ENCODE results near the gene TP73. TPM values are rescaled to one million over a fixed set of nuclear protein-coding genes. Genes with fewer than 3 reads are reported as not detected.

Gene TP73
- total RNA-seq, 8 experiments from 2014 or later = 0.27 to 2.0 (median 0.83) TPM

- Histone ChIP-seq H3K4me1 (replicated peaks in 1 of 2) (peaks cover 0 to 4% of the 10 kb centered on the region in 2 donors), H3K27ac (no peak overlapping the region), H3K4me3 (no peak overlapping the region)
- ATAC-seq (replicated peaks in 6 of 8) = no peak
- 0 to 75% (median 51%) methylated on average over 1 to 19 of the region's 22 CpGs; no CpG with 5 or more reads in 4 of the 10 experiments for WGBS, 10 experiments
- in situ Hi-C loops (cut with MboI; ENCODE audit: low pct_unique_long_range_greater_than_20kb in 2 of 9, low sequenced_read_pairs in 9 of 9, unreplicated experiment in 9 of 9) = no loop called here
These were observed 2.4 kb downstream of the TP73 start for GRCh38 chr1:3654549-3655281.

- in situ Hi-C loops (cut with MboI; ENCODE audit: low pct_unique_long_range_greater_than_20kb in 2 of 9, low sequenced_read_pairs in 9 of 9, unreplicated experiment in 9 of 9) = no loop called here
- no peak overlapping the region for H3K4me3 ChIP-seq
- ATAC-seq (replicated peaks in 6 of 8) = no peak
- peaks cover 0 to 4% of the 10 kb centered on the region in 2 donors for H3K4me1 ChIP-seq (replicated peaks in 1 of 2)
- no peak overlapping the region for H3K27ac ChIP-seq
- 52 to 94% (median 82%) methylated on average over 1 to 13 of the region's 13 CpGs; no CpG with 5 or more reads in 2 of the 10 experiments for WGBS, 10 experiments
These were observed 4.3 kb downstream of the TP73 start for GRCh38 chr1:3656450-3657095.

GRCh38 chr1:3657096-3657475 is 4.8 kb downstream of the TP73 start:
- in situ Hi-C loops (cut with MboI; ENCODE audit: low pct_unique_long_range_greater_than_20kb in 2 of 9, low sequenced_read_pairs in 9 of 9, unreplicated experiment in 9 of 9) = no loop called here
- H3K27ac ChIP-seq = no peak overlapping the region
- no peak for ATAC-seq (replicated peaks in 6 of 8)
- H3K4me1 ChIP-seq (replicated peaks in 1 of 2) = peaks cover 0 to 4% of the 10 kb centered on the region in 2 donors
- 0 to 76% (median 34%) methylated on average over 1 to 5 of the region's 6 CpGs; no CpG with 5 or more reads in 3 of the 10 experiments for WGBS, 10 experiments
- no peak overlapping the region for H3K4me3 ChIP-seq

GRCh38 chr1:3657578-3658230 is 5.4 kb downstream of the TP73 start:
- H3K4me3 ChIP-seq = no peak overlapping the region
- peak in 3 of 8 experiments; percentile 14 to 27 (median 25) for ATAC-seq (replicated peaks in 6 of 8)
- peaks cover 0 to 4% of the 10 kb centered on the region in 2 donors for H3K4me1 ChIP-seq (replicated peaks in 1 of 2)
- in situ Hi-C loops (cut with MboI; ENCODE audit: low pct_unique_long_range_greater_than_20kb in 2 of 9, low sequenced_read_pairs in 9 of 9, unreplicated experiment in 9 of 9) = no loop called here
- 15 to 90% (median 54%) methylated on average over 2 to 17 of the region's 26 CpGs; no CpG with 5 or more reads in 3 of the 10 experiments for WGBS, 10 experiments
- H3K27ac ChIP-seq = no peak overlapping the region

GRCh38 chr1:3658231-3658615 is 5.9 kb downstream of the TP73 start:
- 0 to 31% (median 21%) methylated on average over 1 to 14 of the region's 14 CpGs for WGBS, 10 experiments
- Histone ChIP-seq H3K4me3 (no peak overlapping the region), H3K4me1 (replicated peaks in 1 of 2) (peaks cover 0 to 4% of the 10 kb centered on the region in 2 donors), H3K27ac (no peak overlapping the region)
- in situ Hi-C loops (cut with MboI; ENCODE audit: low pct_unique_long_range_greater_than_20kb in 2 of 9, low sequenced_read_pairs in 9 of 9, unreplicated experiment in 9 of 9) = no loop called here
- ATAC-seq (replicated peaks in 6 of 8) = peak in 3 of 8 experiments; percentile 25 to 51 (median 49)

- WGBS, 10 experiments = 32 to 100% (median 86%) methylated on average over 1 to 13 of the region's 15 CpGs; no CpG with 5 or more reads in 2 of the 10 experiments
- H3K4me1 ChIP-seq (replicated peaks in 1 of 2) = peaks cover 0 to 4% of the 10 kb centered on the region in 2 donors
- no peak overlapping the region for H3K27ac ChIP-seq
- in situ Hi-C loops (cut with MboI; ENCODE audit: low pct_unique_long_range_greater_than_20kb in 2 of 9, low sequenced_read_pairs in 9 of 9, unreplicated experiment in 9 of 9) = no loop called here
- ATAC-seq (replicated peaks in 6 of 8) = no peak
- H3K4me3 ChIP-seq = no peak overlapping the region
These were observed 6.8 kb downstream of the TP73 start for GRCh38 chr1:3659093-3659492.

GRCh38 chr1:3660704-3661103 is 8.4 kb downstream of the TP73 start:
- no peak for ATAC-seq (replicated peaks in 6 of 8)
- 15 to 93% (median 74%) methylated on average over 2 of the region's 2 CpGs; no CpG with 5 or more reads in 1 of the 10 experiments for WGBS, 10 experiments
- H3K4me1 ChIP-seq (replicated peaks in 1 of 2) = peaks cover 0 to 4% of the 10 kb centered on the region in 2 donors
- no peak overlapping the region for H3K27ac ChIP-seq
- no peak overlapping the region for H3K4me3 ChIP-seq
- in situ Hi-C loops (cut with MboI; ENCODE audit: low pct_unique_long_range_greater_than_20kb in 2 of 9, low sequenced_read_pairs in 9 of 9, unreplicated experiment in 9 of 9) = no loop called here

GRCh38 chr1:3661631-3662030 is 9.3 kb downstream of the TP73 start:
- Histone ChIP-seq H3K27ac (no peak overlapping the region), H3K4me1 (replicated peaks in 1 of 2) (peaks cover 0 to 4% of the 10 kb centered on the region in 2 donors), H3K4me3 (no peak overlapping the region)
- in situ Hi-C loops (cut with MboI; ENCODE audit: low pct_unique_long_range_greater_than_20kb in 2 of 9, low sequenced_read_pairs in 9 of 9, unreplicated experiment in 9 of 9) = no loop called here
- 0 to 100% (median 76%) methylated on average over 1 to 4 of the region's 4 CpGs; no CpG with 5 or more reads in 2 of the 10 experiments for WGBS, 10 experiments
- no peak for ATAC-seq (replicated peaks in 6 of 8)

- in situ Hi-C loops (cut with MboI; ENCODE audit: low pct_unique_long_range_greater_than_20kb in 2 of 9, low sequenced_read_pairs in 9 of 9, unreplicated experiment in 9 of 9) = no loop called here
- H3K27ac ChIP-seq = no peak overlapping the region
- H3K4me3 ChIP-seq = no peak overlapping the region
- peak in 1 of 8 experiments; percentile 10 for ATAC-seq (replicated peaks in 6 of 8)
- peaks cover 0 to 4% of the 10 kb centered on the region in 2 donors for H3K4me1 ChIP-seq (replicated peaks in 1 of 2)
- WGBS, 10 experiments = 0 to 80% (median 65%) methylated on average over 1 to 15 of the region's 16 CpGs; no CpG with 5 or more reads in 2 of the 10 experiments
These were observed 9.9 kb downstream of the TP73 start for GRCh38 chr1:3662080-3662671.

- Histone ChIP-seq H3K4me3 (no peak overlapping the region), H3K4me1 (replicated peaks in 1 of 2) (peaks cover 6 to 8% of the 10 kb centered on the region in 2 donors), H3K27ac (no peak overlapping the region)
- WGBS, 10 experiments = 17 to 100% (median 71%) methylated on average over 1 to 6 of the region's 14 CpGs; no CpG with 5 or more reads in 5 of the 10 experiments
- no peak for ATAC-seq (replicated peaks in 6 of 8)
- in situ Hi-C loops (cut with MboI; ENCODE audit: low pct_unique_long_range_greater_than_20kb in 2 of 9, low sequenced_read_pairs in 9 of 9, unreplicated experiment in 9 of 9) = no loop called here
These were observed 11.8 kb downstream of the TP73 start for GRCh38 chr1:3663999-3664699.

GRCh38 chr1:3664700-3665375 is 12.5 kb downstream of the TP73 start:
- Histone ChIP-seq H3K4me1 (replicated peaks in 1 of 2) (peaks cover 10 to 11% of the 10 kb centered on the region in 2 donors), H3K4me3 (no peak overlapping the region), H3K27ac (no peak overlapping the region)
- in situ Hi-C loops (cut with MboI; ENCODE audit: low pct_unique_long_range_greater_than_20kb in 2 of 9, low sequenced_read_pairs in 9 of 9, unreplicated experiment in 9 of 9) = no loop called here
- ATAC-seq (replicated peaks in 6 of 8) = no peak
- WGBS, 10 experiments = 38 to 91% (median 68%) methylated on average over 1 to 13 of the region's 14 CpGs

GRCh38 chr1:3668148-3668547 is 15.8 kb downstream of the TP73 start:
- 0 to 86% (median 80%) methylated on average over 1 to 8 of the region's 8 CpGs; no CpG with 5 or more reads in 5 of the 10 experiments for WGBS, 10 experiments
- ATAC-seq (replicated peaks in 6 of 8) = no peak
- Histone ChIP-seq H3K4me1 (replicated peaks in 1 of 2) (peaks cover 10 to 22% of the 10 kb centered on the region in 2 donors), H3K27ac (no peak overlapping the region), H3K4me3 (no peak overlapping the region)
- in situ Hi-C loops (cut with MboI; ENCODE audit: low pct_unique_long_range_greater_than_20kb in 2 of 9, low sequenced_read_pairs in 9 of 9, unreplicated experiment in 9 of 9) = no loop called here
